Measurements from ENCODE around the gene RYR3. TPM values are rescaled to one million over a fixed set of nuclear protein-coding genes. Genes with fewer than 3 reads are reported as not detected.

Gene RYR3
- total RNA-seq, 4 donors from 2014 or later, result 0.38 to 1.8 (median 1.2) TPM

GRCh38 chr15:33524274-33524673 is 213.5 kb downstream of the RYR3 start:
- intact Hi-C loops (cut with DNase I; ENCODE audit: low total_unique reads), result no loop called here
- TF ChIP-seq CTCF (IDR thresholded peaks at IDR 0.05) (no peak), POLR2A (IDR thresholded peaks at IDR 0.05) (no peak)
- DNase-seq (ENCODE audit: low spot score in 2 of 2), result no peak
- WGBS, 2 donors, result 85 to 90% methylated on average over 3 of the region's 3 CpGs
- H3K4me3 ChIP-seq (ENCODE audit: low read depth, poor library complexity, severe bottlenecking), result no peak overlapping the region

DNA sequence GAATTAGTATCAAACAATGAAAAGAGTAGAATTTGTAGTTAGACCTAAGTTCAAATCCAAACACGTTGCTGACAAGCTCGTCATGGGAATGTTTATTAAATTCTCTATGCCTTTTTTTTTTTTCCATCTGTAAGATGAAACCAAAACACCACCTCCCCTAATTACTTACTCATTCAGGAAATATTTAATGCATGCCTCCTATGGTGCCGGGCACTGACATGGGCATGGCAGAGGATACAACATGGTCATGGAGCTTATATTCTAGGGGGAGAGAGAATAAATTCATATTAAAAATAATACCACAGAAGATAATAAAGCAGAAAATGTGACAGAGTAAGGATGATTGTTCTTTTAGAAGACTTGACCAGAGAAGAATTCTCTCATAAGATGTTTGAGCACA is 215.8 kb downstream of the RYR3 start:
- no peak overlapping the region for H3K4me3 ChIP-seq (ENCODE audit: low read depth, poor library complexity, severe bottlenecking)
- intact Hi-C loops (cut with DNase I; ENCODE audit: low total_unique reads), result no loop called here
- no peak for DNase-seq (ENCODE audit: low spot score in 2 of 2)
- 44 to 48% methylated on average over 3 of the region's 3 CpGs for WGBS, 2 donors
- no peak for TF ChIP-seq CTCF (IDR thresholded peaks at IDR 0.05)

DNA sequence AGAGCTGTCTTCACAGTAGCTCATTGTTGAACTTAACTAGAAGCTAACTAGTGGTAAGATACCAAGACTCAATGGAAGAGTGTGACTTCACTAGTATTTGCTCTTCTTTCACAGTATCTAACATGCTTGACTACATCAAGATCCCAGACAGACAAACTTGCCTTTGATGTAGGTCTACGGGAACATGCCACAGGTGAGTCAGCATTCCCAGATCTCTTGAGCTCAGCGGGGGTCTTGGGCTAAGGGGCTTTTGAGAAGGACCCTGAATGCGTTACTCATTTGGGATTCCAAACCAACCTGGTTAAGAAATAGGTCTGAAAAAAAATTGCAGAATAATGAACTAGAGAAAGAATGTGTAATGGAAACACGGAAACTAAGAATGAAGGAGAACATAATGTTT is 222.4 kb downstream of the RYR3 start:
- WGBS, 2 donors, result 88 to 91% methylated on average over 4 of the region's 4 CpGs
- TF ChIP-seq POLR2A (IDR thresholded peaks at IDR 0.05), result no peak
- TF ChIP-seq CTCF (IDR thresholded peaks at IDR 0.05), result no peak
- intact Hi-C loops (cut with DNase I; ENCODE audit: low total_unique reads), result no loop called here
- H3K4me3 ChIP-seq (ENCODE audit: low read depth, poor library complexity, severe bottlenecking), result no peak overlapping the region
- DNase-seq (ENCODE audit: low spot score in 2 of 2), result no peak

GRCh38 chr15:33534642-33535041 is 223.9 kb downstream of the RYR3 start:
- intact Hi-C loops (cut with DNase I; ENCODE audit: low total_unique reads), result no loop called here
- no peak overlapping the region for H3K4me3 ChIP-seq (ENCODE audit: low read depth, poor library complexity, severe bottlenecking)
- DNase-seq (ENCODE audit: low spot score in 2 of 2), result no peak
- 74 to 82% methylated on average over 4 of the region's 4 CpGs for WGBS, 2 donors
- TF ChIP-seq CTCF (IDR thresholded peaks at IDR 0.05), result no peak
- no peak for TF ChIP-seq POLR2A (IDR thresholded peaks at IDR 0.05)

GRCh38 chr15:33535135-33535534 is 224.4 kb downstream of the RYR3 start:
- TF ChIP-seq CTCF (IDR thresholded peaks at IDR 0.05), result no peak
- 54% methylated on average over 3 of the region's 3 CpGs for WGBS, 2 donors
- intact Hi-C loops (cut with DNase I; ENCODE audit: low total_unique reads), result no loop called here
- H3K4me3 ChIP-seq (ENCODE audit: low read depth, poor library complexity, severe bottlenecking), result no peak overlapping the region
- no peak for DNase-seq (ENCODE audit: low spot score in 2 of 2)

GRCh38 chr15:33539825-33540573 is 229.2 kb downstream of the RYR3 start:
- 72 to 74% methylated on average over 10 of the region's 10 CpGs for WGBS, 2 donors
- TF ChIP-seq CTCF (IDR thresholded peaks at IDR 0.05) (no peak), POLR2A (IDR thresholded peaks at IDR 0.05) (no peak)
- DNase-seq (ENCODE audit: low spot score in 2 of 2), result no peak
- H3K4me3 ChIP-seq (ENCODE audit: low read depth, poor library complexity, severe bottlenecking), result no peak overlapping the region
- intact Hi-C loops (cut with DNase I; ENCODE audit: low total_unique reads), result no loop called here

Measured in lower leg skin (tissue), 4 donors.